H4 (cell line): ENCODE data around the gene IL10. TPM values are rescaled to one million over a fixed set of nuclear protein-coding genes. Genes with fewer than 3 reads are reported as not detected.
A peak's percentile ranks its signal among the peaks of the same experiment; 100 is the strongest.
"Not testable (repeated sequence)": the region's sequence is repeated elsewhere in the genome, so short reads cannot be mapped to it uniquely, and the experiment has no call there.

Source experiments
- DNase-seq: peaks from one replicate; pipeline ENCODE4 v3.0.0-alpha.2; 2015; ENCODE audit warnings: low spot score
- total RNA-seq: library from RNA; depleted of rRNA; stranded (reverse); fragments of >200 nt; shearing (Covaris generic); gene quantifications from 2 replicates; pipeline ENCODE4 v1.2.3, GENCODE V29; 2014

The IL10 gene
- total RNA-seq, 1 experiment from 2014 or later: not detected

GRCh38 chr1:206765771-206766170 is 6.5 kb downstream of the IL10 start:
- not testable (repeated sequence) for DNase-seq

GRCh38 chr1:206762741-206763364 is 9.4 kb downstream of the IL10 start:
- not testable (repeated sequence) for DNase-seq

GRCh38 chr1:206761159-206761768 is 11.0 kb downstream of the IL10 start:
- no peak for DNase-seq

- DNase-seq: no peak
Observed at GRCh38 chr1:206760590-206760989, 11.7 kb downstream of the IL10 start.

- no peak for DNase-seq
Observed at GRCh38 chr1:206757524-206758266, 14.6 kb downstream of the IL10 start.

- no peak for DNase-seq
Observed at GRCh38 chr1:206754011-206754410, 18.3 kb downstream of the IL10 start.

GRCh38 chr1:206753141-206753540 is 19.2 kb downstream of the IL10 start:
- DNase-seq: no peak

- DNase-seq: no peak
Observed at GRCh38 chr1:206752481-206752880, 19.8 kb downstream of the IL10 start.

GRCh38 chr1:206751891-206752290 is 20.4 kb downstream of the IL10 start:
- no peak for DNase-seq

GRCh38 chr1:206748348-206749030 is 23.8 kb downstream of the IL10 start:
- no peak for DNase-seq

- no peak for DNase-seq
Observed at GRCh38 chr1:206745301-206745700, 27.0 kb downstream of the IL10 start.

- DNase-seq: no peak
Observed at GRCh38 chr1:206744683-206745082, 27.6 kb downstream of the IL10 start.

GRCh38 chr1:206742719-206743383 is 29.4 kb downstream of the IL10 start:
- DNase-seq: no peak

GRCh38 chr1:206741142-206741701 is 31.1 kb downstream of the IL10 start:
- no peak for DNase-seq

GRCh38 chr1:206739411-206740076 is 32.8 kb downstream of the IL10 start:
- DNase-seq: no peak

- peak; percentile 29 for DNase-seq
Observed at GRCh38 chr1:206738370-206739366, 33.6 kb downstream of the IL10 start.

- no peak for DNase-seq
Observed at GRCh38 chr1:206737729-206738201, 34.5 kb downstream of the IL10 start.

- DNase-seq: no peak
Observed at GRCh38 chr1:206736878-206737728, 35.2 kb downstream of the IL10 start.
